Caco-2 (cell line): ENCODE measurements around the gene DPF3. TPM values are rescaled to one million over a fixed set of nuclear protein-coding genes. Genes with fewer than 3 reads are reported as not detected.

Experiments
- BruUV-seq: library from RNA; stranded (reverse); fragments of 400-500 nt; replicated peaks from 2 replicates; lab custom pipeline; 2021; lab: Mats Ljungman, UMichigan
- CTCF ChIA-PET: fragments of 300-600 bp; sonication (Branson Sonifier 250); formaldehyde crosslinking; loops from one replicate; lab custom pipeline; 2022; ENCODE audit warnings: antibody characterized with exemption; lab: Charles Lee
- POLR2A ChIA-PET: fragments of 300-600 bp; sonication (Branson Sonifier 250); formaldehyde crosslinking; loops from one replicate; lab custom pipeline; 2022; ENCODE audit warnings: antibody characterized with exemption; lab: Charles Lee
- DNase-seq, 2 experiments: peaks; one replicate each; pipeline versions ENCODE4 v3.0.0 to v3.0.0-alpha.2; 2020 to 2022
- H3K27me3 ChIP-seq: replicated peaks from 2 replicates; pipeline ENCODE4 v1.6.0; 2011; ENCODE audit warnings: low read length; ENCODE audit not compliant: control insufficient read depth, insufficient read depth
- H3K36me3 ChIP-seq: 2 replicates; pipeline ENCODE4 v1.5.1; 2011; ENCODE audit warnings: low read length; ENCODE audit not compliant: control insufficient read depth, insufficient read depth
- H3K4me1 ChIP-seq: fragments of 250-450 bp; sonication (Bioruptor Pico); 2 replicates; pipeline ENCODE4 v1.5.1; 2020; ENCODE audit warnings: mild to moderate bottlenecking
- H3K4me3 ChIP-seq: 2 replicates; pipeline ENCODE4 v1.5.1; 2011; ENCODE audit warnings: low read depth, mild to moderate bottlenecking, control low read depth, low read length
- H3K9me3 ChIP-seq: fragments of 250-450 bp; sonication (Bioruptor Pico); 2 replicates; pipeline ENCODE4 v1.5.1; 2020; ENCODE audit warnings: mild to moderate bottlenecking, moderate library complexity
- H3K27ac Mint-ChIP-seq: one replicate; pipeline ENCODE4 v1.8.0; 2022; ENCODE audit warnings: mixed read lengths; ENCODE audit not compliant: unreplicated experiment
- H3K27me3 Mint-ChIP-seq: one replicate; pipeline ENCODE4 v1.8.0; 2022; ENCODE audit warnings: mixed read lengths; ENCODE audit not compliant: insufficient read depth, unreplicated experiment
- H3K36me3 Mint-ChIP-seq: one replicate; pipeline ENCODE4 v1.8.0; 2022; ENCODE audit warnings: mild to moderate bottlenecking, mixed read lengths; ENCODE audit not compliant: insufficient read depth, unreplicated experiment
- H3K4me1 Mint-ChIP-seq: one replicate; pipeline ENCODE4 v1.8.0; 2022; ENCODE audit warnings: low read depth, mixed read lengths; ENCODE audit not compliant: unreplicated experiment
- H3K4me3 Mint-ChIP-seq: one replicate; pipeline ENCODE4 v1.8.0; 2022; ENCODE audit warnings: mild to moderate bottlenecking, moderate library complexity, mixed read lengths; ENCODE audit not compliant: unreplicated experiment
- H3K9me3 Mint-ChIP-seq: one replicate; pipeline ENCODE4 v1.8.0; 2022; ENCODE audit warnings: mixed read lengths; ENCODE audit not compliant: unreplicated experiment
- intact Hi-C: fragments of 100-400 bp; cut with micrococcal nuclease; formaldehyde crosslinking; loops from one replicate; pipeline ENCODE4 v1.10.0; 2022; ENCODE audit not compliant: unreplicated experiment
- total RNA-seq: library from RNA; stranded (reverse); gene quantifications from 2 replicates; pipeline ENCODE4 v1.2.3, GENCODE V29; 2022
- TF ChIP-seq, protein P1 (sequence below), 2 experiments: fragments of 200-600 bp in 1 of 2; IDR thresholded peaks; 1 replicate in 1 of 2; 2 replicates in 1 of 2; pipeline versions ENCODE4 v1.5.1 to v1.8.0; 2011 to 2022; ENCODE audit warnings: antibody characterized with exemption in 1 of 2, control low read depth in 1 of 2, inconsistent platforms in 1 of 2, low read depth in 1 of 2, low read length in 1 of 2, mild to moderate bottlenecking in 1 of 2, moderate library complexity in 1 of 2; ENCODE audit not compliant: insufficient read depth in 1 of 2, severe bottlenecking in 1 of 2, unreplicated experiment in 1 of 2

Gene DPF3
- total RNA-seq, 1 experiment from 2014 or later: not detected

DNA sequence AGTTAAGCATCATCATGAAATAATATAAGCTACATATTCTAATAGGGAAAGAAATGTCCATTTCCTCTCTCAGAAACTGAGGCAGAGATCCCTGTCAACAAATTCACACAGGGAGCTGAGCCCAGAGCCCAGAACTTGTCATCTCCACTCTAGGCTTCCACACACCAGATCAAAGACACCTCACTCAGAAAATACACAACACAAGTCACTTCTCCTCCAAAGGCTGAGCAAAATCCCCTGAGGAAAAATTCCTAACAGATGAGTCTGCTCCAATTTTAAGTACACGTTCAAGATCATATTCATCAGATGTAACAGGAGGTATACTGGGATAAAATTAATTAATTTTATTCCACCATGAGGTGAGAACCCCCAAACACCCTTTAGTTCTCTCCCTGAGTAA, 227.3 kb downstream of the DPF3 start:
- TF ChIP-seq, protein P1, sequence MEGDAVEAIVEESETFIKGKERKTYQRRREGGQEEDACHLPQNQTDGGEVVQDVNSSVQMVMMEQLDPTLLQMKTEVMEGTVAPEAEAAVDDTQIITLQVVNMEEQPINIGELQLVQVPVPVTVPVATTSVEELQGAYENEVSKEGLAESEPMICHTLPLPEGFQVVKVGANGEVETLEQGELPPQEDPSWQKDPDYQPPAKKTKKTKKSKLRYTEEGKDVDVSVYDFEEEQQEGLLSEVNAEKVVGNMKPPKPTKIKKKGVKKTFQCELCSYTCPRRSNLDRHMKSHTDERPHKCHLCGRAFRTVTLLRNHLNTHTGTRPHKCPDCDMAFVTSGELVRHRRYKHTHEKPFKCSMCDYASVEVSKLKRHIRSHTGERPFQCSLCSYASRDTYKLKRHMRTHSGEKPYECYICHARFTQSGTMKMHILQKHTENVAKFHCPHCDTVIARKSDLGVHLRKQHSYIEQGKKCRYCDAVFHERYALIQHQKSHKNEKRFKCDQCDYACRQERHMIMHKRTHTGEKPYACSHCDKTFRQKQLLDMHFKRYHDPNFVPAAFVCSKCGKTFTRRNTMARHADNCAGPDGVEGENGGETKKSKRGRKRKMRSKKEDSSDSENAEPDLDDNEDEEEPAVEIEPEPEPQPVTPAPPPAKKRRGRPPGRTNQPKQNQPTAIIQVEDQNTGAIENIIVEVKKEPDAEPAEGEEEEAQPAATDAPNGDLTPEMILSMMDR (IDR thresholded peaks at IDR 0.05; ENCODE audit: insufficient read depth in 1 of 2, low read depth in 1 of 2, low read length in 1 of 2, severe bottlenecking in 1 of 2, unreplicated experiment in 1 of 2): no peak
- Mint-ChIP-seq H3K27me3 (peaks cover 13% of the 10 kb centered on the region), H3K4me3 (no peak overlapping the region), H3K27ac (no peak overlapping the region), H3K36me3 (no peaks in the 10 kb centered on the region), H3K9me3 (no peaks in the 10 kb centered on the region), H3K4me1 (no peaks in the 10 kb centered on the region)
- no peak overlapping the region for H3K4me3 ChIP-seq
- no TSS peak for BruUV-seq
- H3K36me3 ChIP-seq: no peaks in the 10 kb centered on the region
- CTCF ChIA-PET: no interaction called here
- no peaks in the 10 kb centered on the region for H3K27me3 ChIP-seq
- POLR2A ChIA-PET: no interaction called here
- peaks cover 12% of the 10 kb centered on the region; the same call in 1 of the 2 replicates for H3K4me1 ChIP-seq
- no peak for DNase-seq
- H3K9me3 ChIP-seq: no peaks in the 10 kb centered on the region
- intact Hi-C loops: no loop called here

DNA sequence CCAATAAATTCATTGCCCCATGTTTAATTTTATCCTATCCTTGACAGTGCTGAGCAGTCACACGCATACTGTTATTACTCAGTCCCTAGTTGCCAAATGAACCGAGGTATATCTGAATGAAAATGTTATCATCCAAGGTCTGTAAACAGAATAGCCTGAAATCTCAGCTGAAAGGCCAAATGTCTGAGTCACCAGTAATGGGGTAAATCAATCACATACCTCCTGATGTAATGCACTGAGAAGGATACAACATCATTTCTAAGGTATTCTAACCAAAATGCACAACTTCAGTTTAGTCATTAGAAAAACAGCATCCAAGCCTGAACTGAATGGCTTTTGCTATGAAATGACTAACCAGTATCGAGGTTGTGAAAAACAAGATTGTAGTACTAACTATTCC, 228.6 kb downstream of the DPF3 start:
- H3K27ac Mint-ChIP-seq: no peak overlapping the region
- no peaks in the 10 kb centered on the region for H3K9me3 Mint-ChIP-seq
- Histone ChIP-seq H3K27me3 (no peaks in the 10 kb centered on the region), H3K4me3 (no peak overlapping the region), H3K9me3 (no peaks in the 10 kb centered on the region), H3K36me3 (no peaks in the 10 kb centered on the region), H3K4me1 (peaks cover 12% of the 10 kb centered on the region; the same call in 1 of the 2 replicates)
- no peaks in the 10 kb centered on the region for H3K36me3 Mint-ChIP-seq
- TF ChIP-seq, protein P1 (IDR thresholded peaks at IDR 0.05; ENCODE audit: insufficient read depth in 1 of 2, low read depth in 1 of 2, low read length in 1 of 2, severe bottlenecking in 1 of 2, unreplicated experiment in 1 of 2): no peak
- H3K27me3 Mint-ChIP-seq: peaks cover 6% of the 10 kb centered on the region
- BruUV-seq: no TSS peak
- H3K4me3 Mint-ChIP-seq: no peak overlapping the region
- intact Hi-C loops: no loop called here
- CTCF ChIA-PET: interaction anchor here (0.7 kb wide), 1 partner anchor 64 kb away, joined by 3 read pairs; no protein-coding TSS in a partner anchor
- no peaks in the 10 kb centered on the region for H3K4me1 Mint-ChIP-seq
- DNase-seq: no peak
- POLR2A ChIA-PET: no interaction called here

DNA sequence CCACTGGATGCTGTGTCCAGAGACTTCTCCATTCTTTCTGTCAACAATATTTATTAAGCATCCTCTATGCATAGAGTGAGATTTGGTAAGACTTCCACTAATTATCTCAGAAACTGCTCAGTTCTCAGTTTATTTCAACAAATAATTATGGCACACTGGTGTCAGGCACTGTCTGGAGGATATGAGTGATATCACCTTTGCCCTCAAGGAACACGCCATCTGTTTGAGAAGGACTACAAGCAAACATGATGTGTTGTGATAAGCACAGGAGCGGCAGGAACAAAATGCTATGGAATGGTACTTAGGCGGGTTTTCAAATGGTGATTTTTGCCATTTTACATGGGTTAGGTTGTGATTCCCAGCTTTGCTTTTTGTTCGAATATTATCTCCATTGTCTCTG, 229.2 kb downstream of the DPF3 start:
- Histone ChIP-seq H3K4me1 (peaks cover 12% of the 10 kb centered on the region; the same call in 1 of the 2 replicates), H3K4me3 (no peak overlapping the region), H3K27me3 (no peaks in the 10 kb centered on the region), H3K9me3 (no peaks in the 10 kb centered on the region), H3K36me3 (no peaks in the 10 kb centered on the region)
- no peaks in the 10 kb centered on the region for H3K36me3 Mint-ChIP-seq
- DNase-seq: no peak
- H3K27me3 Mint-ChIP-seq: peaks cover 6% of the 10 kb centered on the region
- no peaks in the 10 kb centered on the region for H3K9me3 Mint-ChIP-seq
- intact Hi-C loops: no loop called here
- H3K4me1 Mint-ChIP-seq: no peaks in the 10 kb centered on the region
- ChIA-PET POLR2A (no interaction called here), CTCF (interaction anchor here (0.7 kb wide), 1 partner anchor 65 kb away, joined by 3 read pairs; no protein-coding TSS in a partner anchor)
- H3K27ac Mint-ChIP-seq: no peak overlapping the region
- no peak overlapping the region for H3K4me3 Mint-ChIP-seq
- no TSS peak for BruUV-seq
- TF ChIP-seq, protein P1 (IDR thresholded peaks at IDR 0.05; ENCODE audit: insufficient read depth in 1 of 2, low read depth in 1 of 2, low read length in 1 of 2, severe bottlenecking in 1 of 2, unreplicated experiment in 1 of 2): no peak
